GM23338 (cell line): Measurements from ENCODE around the gene RGSL1.

Experiments
- CTCF ChIP-seq, 2 experiments: fragments of 200-600 bp in 1 of 2; sonication (generic) in 1 of 2; conservative IDR thresholded peaks; 2 replicates each; pipeline versions ENCODE4 v1.5.1 to v1.6.1; 2016 to 2017; ENCODE audit warnings: antibody characterized with exemption in 2 of 2, low read depth in 2 of 2, mild to moderate bottlenecking in 2 of 2, moderate library complexity in 1 of 2
- EZH2 ChIP-seq: fragments of 200-600 bp; sonication (generic); IDR thresholded peaks from one replicate; pipeline ENCODE4 v1.8.0; 2017; ENCODE audit warnings: antibody characterized with exemption, mild to moderate bottlenecking, low read depth; ENCODE audit not compliant: unreplicated experiment
- EZH2phosphoT487 ChIP-seq: fragments of 200-600 bp; sonication (generic); IDR thresholded peaks from one replicate; pipeline ENCODE4 v1.8.1; 2018; ENCODE audit warnings: antibody characterized with exemption; ENCODE audit not compliant: unreplicated experiment
- NANOG ChIP-seq: IDR thresholded peaks from 2 replicates; pipeline ENCODE4 v1.6.1; 2016; ENCODE audit warnings: antibody characterized with exemption, borderline replicate concordance
- POLR2AphosphoS5 ChIP-seq: IDR thresholded peaks from 2 replicates; pipeline ENCODE4 v1.6.1; 2016; ENCODE audit warnings: antibody characterized with exemption, low read depth
- STAT1 ChIP-seq: IDR thresholded peaks from one replicate; pipeline ENCODE4 v1.6.1; 2016; ENCODE audit warnings: antibody characterized with exemption; ENCODE audit not compliant: unreplicated experiment
- TF ChIP-seq, protein P1 (sequence below): IDR thresholded peaks from one replicate; pipeline ENCODE4 v1.6.1; 2018; ENCODE audit warnings: antibody characterized with exemption; ENCODE audit not compliant: unreplicated experiment

DNA sequence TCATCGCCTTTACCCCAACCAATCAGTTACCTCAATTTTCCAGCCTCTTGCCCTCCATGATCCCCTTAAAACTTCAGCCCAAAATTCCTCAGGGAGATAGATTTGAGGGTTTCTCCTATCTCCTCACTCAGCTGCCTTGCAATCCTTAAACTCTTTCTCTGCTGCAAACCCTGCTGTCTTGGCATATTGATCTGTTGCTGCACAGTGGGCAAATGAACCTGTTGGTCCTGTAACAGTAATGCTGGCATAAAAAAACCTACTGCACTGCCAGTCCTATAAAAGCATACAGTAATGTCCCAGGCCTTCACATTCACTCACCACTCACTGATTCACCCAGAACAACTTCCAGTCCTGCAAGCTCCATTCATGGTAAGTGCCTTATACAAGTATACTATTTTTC, 44.4 kb upstream of the RGSL1 start:
- TF ChIP-seq CTCF (conservative IDR thresholded peaks at IDR 0.05; ENCODE audit: low read depth in 2 of 2), result no peak
- TF ChIP-seq EZH2, result no peak
- no peak for TF ChIP-seq POLR2AphosphoS5
- TF ChIP-seq NANOG, result no peak
- TF ChIP-seq, protein P1, sequence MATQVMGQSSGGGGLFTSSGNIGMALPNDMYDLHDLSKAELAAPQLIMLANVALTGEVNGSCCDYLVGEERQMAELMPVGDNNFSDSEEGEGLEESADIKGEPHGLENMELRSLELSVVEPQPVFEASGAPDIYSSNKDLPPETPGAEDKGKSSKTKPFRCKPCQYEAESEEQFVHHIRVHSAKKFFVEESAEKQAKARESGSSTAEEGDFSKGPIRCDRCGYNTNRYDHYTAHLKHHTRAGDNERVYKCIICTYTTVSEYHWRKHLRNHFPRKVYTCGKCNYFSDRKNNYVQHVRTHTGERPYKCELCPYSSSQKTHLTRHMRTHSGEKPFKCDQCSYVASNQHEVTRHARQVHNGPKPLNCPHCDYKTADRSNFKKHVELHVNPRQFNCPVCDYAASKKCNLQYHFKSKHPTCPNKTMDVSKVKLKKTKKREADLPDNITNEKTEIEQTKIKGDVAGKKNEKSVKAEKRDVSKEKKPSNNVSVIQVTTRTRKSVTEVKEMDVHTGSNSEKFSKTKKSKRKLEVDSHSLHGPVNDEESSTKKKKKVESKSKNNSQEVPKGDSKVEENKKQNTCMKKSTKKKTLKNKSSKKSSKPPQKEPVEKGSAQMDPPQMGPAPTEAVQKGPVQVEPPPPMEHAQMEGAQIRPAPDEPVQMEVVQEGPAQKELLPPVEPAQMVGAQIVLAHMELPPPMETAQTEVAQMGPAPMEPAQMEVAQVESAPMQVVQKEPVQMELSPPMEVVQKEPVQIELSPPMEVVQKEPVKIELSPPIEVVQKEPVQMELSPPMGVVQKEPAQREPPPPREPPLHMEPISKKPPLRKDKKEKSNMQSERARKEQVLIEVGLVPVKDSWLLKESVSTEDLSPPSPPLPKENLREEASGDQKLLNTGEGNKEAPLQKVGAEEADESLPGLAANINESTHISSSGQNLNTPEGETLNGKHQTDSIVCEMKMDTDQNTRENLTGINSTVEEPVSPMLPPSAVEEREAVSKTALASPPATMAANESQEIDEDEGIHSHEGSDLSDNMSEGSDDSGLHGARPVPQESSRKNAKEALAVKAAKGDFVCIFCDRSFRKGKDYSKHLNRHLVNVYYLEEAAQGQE, result no peak
- no peak for TF ChIP-seq EZH2phosphoT487
- TF ChIP-seq STAT1, result no peak
